GM12892 (cell line): Measurements from ENCODE around the gene UBE2E1.

ENCODE experiments used
- POLR2A ChIP-seq: IDR thresholded peaks from 2 replicates; pipeline ENCODE4 v1.6.1; 2011; ENCODE audit warnings: low read depth, low read length, control low read depth
- TAF1 ChIP-seq: IDR thresholded peaks from 2 replicates; pipeline ENCODE4 v1.6.1; 2011; ENCODE audit warnings: low read depth, mild to moderate bottlenecking, control low read depth, low read length, borderline replicate concordance

GRCh38 chr3:23807424-23808015 is 1.8 kb downstream of the UBE2E1 start:
- TF ChIP-seq TAF1 (no peak), POLR2A (no peak)
